Measurements from ENCODE around the gene FBN1. TPM values are rescaled to one million over a fixed set of nuclear protein-coding genes. Genes with fewer than 3 reads are reported as not detected.

The FBN1 gene
- total RNA-seq, 6 experiments from 2014 or later: 1.7 to 12.0 (median 8.7) TPM

DNA sequence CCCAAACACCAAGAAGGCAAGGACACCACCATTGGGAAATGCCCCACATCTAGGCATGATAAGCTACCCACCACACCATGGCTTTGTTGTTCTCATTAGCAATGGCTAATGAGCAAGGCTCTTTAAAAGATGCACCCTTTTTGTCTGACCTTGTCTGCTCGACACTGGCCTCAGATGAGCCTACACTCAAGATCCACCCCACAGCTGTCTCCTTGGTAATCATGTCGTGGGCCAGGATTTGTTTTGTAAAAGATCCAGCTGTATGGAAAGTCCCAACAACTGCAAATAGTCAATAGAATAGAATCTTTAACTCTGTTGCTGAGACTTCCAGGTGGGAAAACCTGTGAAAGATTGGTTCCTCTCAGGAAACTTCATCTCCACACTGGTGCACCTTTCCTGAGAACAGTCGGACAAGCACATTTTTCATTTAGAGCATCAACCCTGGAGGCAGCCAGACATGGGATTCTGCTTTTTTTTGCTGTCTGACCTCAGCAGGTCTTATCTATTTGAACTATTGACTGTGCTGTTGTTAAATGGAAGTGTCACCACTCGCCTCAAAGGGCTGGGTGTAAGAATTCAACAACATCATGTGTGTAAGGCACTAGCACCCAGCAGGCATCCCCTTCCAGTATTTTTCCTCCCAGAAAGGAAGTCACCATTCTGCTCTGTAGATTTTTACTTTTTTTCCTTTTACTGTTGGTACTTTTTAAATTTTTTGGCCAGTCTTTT is 278.8 kb downstream of the FBN1 start:
- DNase-seq (no peak), ATAC-seq (no peak)
- Histone ChIP-seq H3K27me3 (no peaks in the 10 kb centered on the region), H3K36me3 (no peaks in the 10 kb centered on the region), H3K27ac (no peak overlapping the region), H3K9me3 (no peaks in the 10 kb centered on the region), H3K4me1 (no peaks in the 10 kb centered on the region), H3K4me3 (no peak overlapping the region)
- TF ChIP-seq POLR2A (IDR thresholded peaks at IDR 0.05): no peak
- TF ChIP-seq, protein P1, sequence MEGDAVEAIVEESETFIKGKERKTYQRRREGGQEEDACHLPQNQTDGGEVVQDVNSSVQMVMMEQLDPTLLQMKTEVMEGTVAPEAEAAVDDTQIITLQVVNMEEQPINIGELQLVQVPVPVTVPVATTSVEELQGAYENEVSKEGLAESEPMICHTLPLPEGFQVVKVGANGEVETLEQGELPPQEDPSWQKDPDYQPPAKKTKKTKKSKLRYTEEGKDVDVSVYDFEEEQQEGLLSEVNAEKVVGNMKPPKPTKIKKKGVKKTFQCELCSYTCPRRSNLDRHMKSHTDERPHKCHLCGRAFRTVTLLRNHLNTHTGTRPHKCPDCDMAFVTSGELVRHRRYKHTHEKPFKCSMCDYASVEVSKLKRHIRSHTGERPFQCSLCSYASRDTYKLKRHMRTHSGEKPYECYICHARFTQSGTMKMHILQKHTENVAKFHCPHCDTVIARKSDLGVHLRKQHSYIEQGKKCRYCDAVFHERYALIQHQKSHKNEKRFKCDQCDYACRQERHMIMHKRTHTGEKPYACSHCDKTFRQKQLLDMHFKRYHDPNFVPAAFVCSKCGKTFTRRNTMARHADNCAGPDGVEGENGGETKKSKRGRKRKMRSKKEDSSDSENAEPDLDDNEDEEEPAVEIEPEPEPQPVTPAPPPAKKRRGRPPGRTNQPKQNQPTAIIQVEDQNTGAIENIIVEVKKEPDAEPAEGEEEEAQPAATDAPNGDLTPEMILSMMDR (IDR thresholded peaks at IDR 0.05): no peak
- intact Hi-C loops (cut with DNase I): no loop called here
- 36% methylated on average over 4 of the region's 4 CpGs for WGBS (ENCODE audit: insufficient coverage, low coverage, low lambda C conversion rate, missing lambda C conversion rate)

DNA sequence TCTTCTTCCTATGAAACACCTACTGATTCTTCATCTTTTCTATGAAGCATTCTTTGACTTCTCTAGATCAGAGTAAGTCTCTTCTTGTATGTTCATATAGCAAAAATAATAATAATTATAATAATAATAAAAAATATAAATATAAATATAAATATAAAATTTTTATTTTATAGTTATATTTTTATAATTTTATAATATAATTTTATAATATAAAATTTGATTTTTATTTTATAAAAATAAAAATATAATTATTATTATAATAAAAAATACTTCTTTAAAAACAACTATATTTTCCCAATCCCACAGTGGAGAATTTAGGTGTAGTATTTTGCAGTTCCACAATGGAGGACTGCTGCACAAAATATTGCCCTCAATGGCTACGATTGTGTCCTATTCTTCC is 279.9 kb downstream of the FBN1 start:
- ATAC-seq: no peak
- no peaks in the 10 kb centered on the region for H3K36me3 ChIP-seq
- no peaks in the 10 kb centered on the region for H3K27me3 ChIP-seq
- H3K27ac ChIP-seq: no peak overlapping the region
- intact Hi-C loops (cut with DNase I): no loop called here
- TF ChIP-seq POLR2A (IDR thresholded peaks at IDR 0.05): no peak
- TF ChIP-seq, protein P1 (IDR thresholded peaks at IDR 0.05): no peak
- 56% methylated on average over 1 of the region's 1 CpG for WGBS (ENCODE audit: insufficient coverage, low coverage, low lambda C conversion rate, missing lambda C conversion rate)
- no peak overlapping the region for H3K4me3 ChIP-seq
- no peak for DNase-seq
- H3K4me1 ChIP-seq: no peaks in the 10 kb centered on the region
- H3K9me3 ChIP-seq: no peaks in the 10 kb centered on the region

DNA sequence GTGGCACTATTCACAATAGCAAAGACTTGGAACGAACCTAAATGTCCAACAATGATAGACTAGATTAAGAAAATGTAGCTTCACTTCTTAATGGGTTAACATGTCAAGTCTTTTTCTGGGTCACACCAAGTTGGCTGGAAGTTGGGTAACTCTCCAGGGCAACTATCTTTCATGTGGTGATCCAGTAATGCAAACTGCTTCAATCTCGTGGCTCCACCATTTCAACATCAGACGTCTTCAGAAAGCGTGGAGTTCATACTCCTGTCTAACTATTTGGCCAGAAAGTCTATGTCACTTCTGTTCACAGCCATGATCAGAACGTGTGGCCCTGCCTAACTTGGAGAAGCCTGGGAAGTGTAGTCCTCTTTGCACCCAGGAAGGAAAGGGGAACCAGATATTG is 282.0 kb downstream of the FBN1 start:
- TF ChIP-seq, protein P1 (IDR thresholded peaks at IDR 0.05): no peak
- TF ChIP-seq POLR2A (IDR thresholded peaks at IDR 0.05): no peak

DNA sequence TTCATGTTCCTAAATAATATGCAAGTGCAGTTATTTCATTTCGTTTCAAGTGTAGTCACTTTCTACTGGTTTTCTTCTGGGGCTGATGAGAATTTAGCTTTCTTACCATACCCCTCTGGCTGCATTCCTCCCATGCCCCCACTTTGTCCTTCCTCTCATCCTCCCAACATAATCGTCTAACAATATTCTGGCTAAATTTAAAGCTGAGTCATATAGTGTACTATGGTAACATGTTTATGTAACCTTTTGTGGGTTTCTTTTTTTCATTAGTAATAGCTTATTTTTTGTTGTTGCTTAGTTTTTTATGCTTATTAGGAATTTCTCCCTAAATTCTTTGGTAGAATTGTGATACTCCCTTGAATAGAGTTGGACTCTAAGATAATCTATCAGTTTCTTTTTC is 283.8 kb downstream of the FBN1 start:
- Histone ChIP-seq H3K27ac (no peak overlapping the region), H3K27me3 (no peaks in the 10 kb centered on the region), H3K4me1 (peaks cover 0 to 3% (median 0%) of the 10 kb centered on the region in 4 donors), H3K9me3 (no peaks in the 10 kb centered on the region), H3K36me3 (no peaks in the 10 kb centered on the region), H3K4me3 (no peak overlapping the region)
- intact Hi-C loops (cut with DNase I): no loop called here
- WGBS (ENCODE audit: insufficient coverage, low coverage, low lambda C conversion rate, missing lambda C conversion rate): 84% methylated on average over 2 of the region's 2 CpGs
- no peak for ATAC-seq
- DNase-seq: no peak
- TF ChIP-seq, protein P1 (IDR thresholded peaks at IDR 0.05): no peak
- no peak for TF ChIP-seq POLR2A (IDR thresholded peaks at IDR 0.05)

More for the DNA sequence above, 282.0 kb downstream of the FBN1 start:
- Histone ChIP-seq H3K27me3 (no peaks in the 10 kb centered on the region), H3K4me1 (no peaks in the 10 kb centered on the region), H3K4me3 (no peak overlapping the region), H3K27ac (no peak overlapping the region), H3K9me3 (no peaks in the 10 kb centered on the region), H3K36me3 (no peaks in the 10 kb centered on the region)
- intact Hi-C loops (cut with DNase I): no loop called here
- ATAC-seq (no peak), DNase-seq (no peak)
- WGBS (ENCODE audit: insufficient coverage, low coverage, low lambda C conversion rate, missing lambda C conversion rate): 42% methylated on average over 5 of the region's 5 CpGs
